HG03558 (cell line): ENCODE measurements around the gene LMAN1L.

Experiments
- ATAC-seq: cut with Tn5 transposase; IDR thresholded peaks from one replicate; pipeline ENCODE4 v1.9.1; 2021; ENCODE audit warnings: moderate number of reproducible peaks; ENCODE audit not compliant: unreplicated experiment; ENCODE audit errors: extremely low read depth

LMAN1L gene

DNA sequence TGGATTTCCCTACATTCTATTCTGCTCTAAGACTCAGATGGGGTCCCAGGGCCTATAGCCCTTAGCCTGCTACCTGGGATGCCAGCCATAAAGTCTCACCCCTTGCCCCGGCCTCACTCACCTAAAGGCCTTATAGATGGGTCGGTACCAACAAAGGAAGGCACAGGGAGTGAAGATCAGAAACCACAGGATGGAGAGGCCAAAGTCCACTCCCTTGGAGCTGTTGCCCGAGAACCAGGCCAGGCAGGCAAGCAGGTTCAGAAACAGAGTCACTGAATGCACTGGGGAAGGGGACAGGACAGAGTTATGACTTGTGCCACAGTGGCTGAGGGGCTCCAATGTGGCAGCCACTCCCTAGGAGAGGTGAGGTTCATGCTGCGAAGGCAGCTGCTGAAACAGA, 37.8 kb downstream of the LMAN1L start:
- no peak for ATAC-seq

DNA sequence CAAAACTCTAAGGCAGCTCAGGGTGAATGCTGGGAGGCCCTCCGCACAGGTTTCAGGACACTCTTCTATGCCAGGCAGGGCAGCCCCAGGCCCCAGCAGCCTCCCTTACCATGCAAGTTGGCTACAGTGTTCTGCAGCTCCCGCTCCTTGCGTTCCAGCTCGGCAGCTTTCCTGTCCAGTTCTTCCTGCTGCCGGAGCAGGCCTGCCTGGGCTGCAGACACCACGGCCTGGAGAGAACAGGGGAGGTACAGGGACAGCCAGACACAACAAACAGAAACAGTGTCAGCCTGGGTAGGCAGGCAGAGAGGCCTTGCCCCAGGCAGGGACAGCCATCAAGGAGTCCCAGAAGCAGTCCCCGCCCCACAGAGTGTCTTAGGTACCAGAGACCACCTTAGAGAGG, 39.3 kb downstream of the LMAN1L start:
- no peak for ATAC-seq

- ATAC-seq: no peak
Measured at GRCh38 chr15:74854453-74855022, 41.9 kb downstream of the LMAN1L start.

DNA sequence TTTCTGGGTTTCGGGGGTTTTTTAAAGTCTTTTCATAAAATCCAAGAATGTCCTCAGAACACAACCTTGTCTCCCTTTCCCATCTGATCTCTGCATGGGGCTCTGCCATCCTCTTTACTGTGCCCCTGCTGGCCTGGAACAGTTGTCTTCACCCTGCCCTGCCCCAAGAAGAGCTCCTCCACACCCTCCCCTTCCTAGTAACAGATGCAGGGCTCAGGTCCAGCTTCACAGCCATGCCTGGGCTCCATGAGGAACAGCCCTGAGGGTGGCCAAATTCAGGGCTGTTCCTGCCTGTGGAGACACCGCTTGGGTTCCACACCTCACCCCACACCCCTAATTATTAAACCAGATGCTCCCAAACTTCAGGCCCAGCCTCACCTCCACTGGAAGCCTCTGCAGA, 43.2 kb downstream of the LMAN1L start:
- no peak for ATAC-seq

GRCh38 chr15:74856537-74856936, 43.9 kb downstream of the LMAN1L start:
- no peak for ATAC-seq

DNA sequence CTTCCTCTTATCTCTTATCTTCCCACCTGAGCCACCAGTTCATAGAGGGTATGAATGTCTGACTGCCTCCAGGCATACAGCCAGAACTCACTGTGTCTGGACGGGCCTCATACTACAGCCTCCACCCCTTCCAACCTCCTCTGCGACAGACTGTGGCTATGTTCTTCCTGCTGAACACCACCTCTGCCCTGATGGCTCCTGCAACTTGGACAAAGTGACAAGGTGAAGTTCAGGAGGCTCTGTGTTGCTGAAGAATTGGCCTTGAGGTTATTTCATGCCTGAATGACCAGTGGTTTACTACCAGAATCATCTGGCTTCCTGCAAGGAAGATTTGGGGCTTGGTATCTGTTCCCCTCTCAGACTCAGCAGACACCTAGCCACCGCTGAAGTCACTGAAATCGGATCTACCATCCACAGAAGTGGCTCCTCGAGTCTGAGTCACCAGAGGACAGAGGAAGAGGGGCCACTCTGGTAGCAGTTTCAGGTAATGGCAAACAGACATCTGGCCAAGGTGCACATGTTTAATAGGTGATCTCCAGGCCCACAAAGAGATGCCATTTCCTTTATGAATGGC, 44.5 kb downstream of the LMAN1L start:
- peak; percentile 61 for ATAC-seq

GRCh38 chr15:74857671-74858368, 45.2 kb downstream of the LMAN1L start:
- no peak for ATAC-seq

DNA sequence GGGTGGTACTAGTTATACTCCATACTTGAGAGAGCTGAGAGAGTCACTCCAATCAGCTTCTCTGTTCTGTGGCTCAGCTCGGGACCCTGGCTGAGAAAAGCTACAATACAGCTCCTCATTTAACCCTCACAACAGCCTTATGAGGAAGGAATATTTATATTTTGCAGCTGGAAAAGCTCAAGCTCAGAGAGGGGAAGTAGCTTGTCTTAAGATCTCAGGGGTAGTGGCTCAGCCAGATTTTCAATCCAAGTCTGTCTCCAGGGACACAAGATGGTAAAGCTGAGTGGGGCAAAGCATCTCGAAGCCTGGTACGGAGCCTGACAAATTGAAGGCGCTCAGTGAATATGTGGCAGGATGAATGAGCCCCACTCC, 45.7 kb downstream of the LMAN1L start:
- no peak for ATAC-seq

DNA sequence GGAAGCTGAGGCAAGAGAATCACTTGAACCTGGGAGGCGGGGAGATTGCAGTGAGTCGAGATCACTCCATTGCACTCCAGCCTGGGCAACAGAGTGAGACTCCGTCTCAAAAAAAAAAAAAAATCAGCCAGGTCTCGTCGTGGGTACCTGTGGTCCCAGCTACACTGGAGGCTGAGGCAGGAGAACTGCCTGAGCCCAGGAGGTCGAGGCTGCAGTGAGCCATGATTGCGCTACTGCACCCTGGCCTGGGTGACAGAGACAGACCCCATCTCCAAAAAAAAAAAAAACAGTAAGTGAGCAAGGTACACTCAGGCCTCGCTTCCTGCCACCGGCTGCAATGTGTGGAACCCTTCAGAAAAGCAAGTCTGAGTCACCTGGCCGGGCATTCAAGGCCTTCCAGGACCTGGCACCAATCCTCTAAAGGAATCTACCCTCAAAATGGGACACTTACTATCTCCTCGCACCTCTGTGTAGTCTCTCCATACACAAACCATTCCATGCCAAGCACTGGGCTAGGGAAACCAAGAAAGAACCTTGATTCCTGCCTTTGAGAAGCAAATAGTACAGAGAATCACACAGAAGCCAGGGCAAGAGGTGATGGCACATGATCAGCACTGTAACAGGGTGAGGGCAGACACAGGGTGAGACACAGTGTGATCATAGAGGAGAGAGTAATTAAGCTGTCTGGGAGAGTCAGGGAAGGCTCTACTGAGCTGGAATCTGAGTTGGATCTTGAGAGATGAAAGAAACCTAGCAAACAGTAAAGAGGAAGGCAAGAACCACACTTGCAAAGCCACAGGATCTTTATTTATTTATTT, 50.8 kb downstream of the LMAN1L start:
- no peak for ATAC-seq

DNA sequence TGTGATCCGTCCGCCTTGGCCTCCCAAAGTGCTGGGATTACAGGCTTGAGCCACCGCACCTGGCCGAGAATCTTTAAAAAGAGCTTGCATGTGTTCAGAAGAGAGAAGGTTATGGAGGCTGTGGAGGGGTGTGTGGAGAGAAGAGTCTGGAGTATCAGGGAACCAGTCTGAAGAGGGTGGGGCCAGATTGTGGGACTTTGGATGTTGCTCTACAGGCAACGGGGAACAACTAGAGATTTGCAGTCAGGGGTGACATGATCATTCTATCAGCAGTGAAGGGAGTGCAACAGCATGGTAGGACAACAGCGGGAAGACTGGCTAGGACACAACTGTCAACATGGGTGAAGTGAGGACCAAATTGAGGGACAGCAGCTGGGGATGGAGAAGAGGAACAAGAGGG, 51.7 kb downstream of the LMAN1L start:
- no peak for ATAC-seq

- ATAC-seq: no peak
Measured at GRCh38 chr15:74865316-74865715, 52.7 kb downstream of the LMAN1L start.

- no peak for ATAC-seq
Measured at GRCh38 chr15:74866090-74866489, 53.5 kb downstream of the LMAN1L start.

GRCh38 chr15:74867466-74868038, 54.9 kb downstream of the LMAN1L start:
- ATAC-seq: no peak

DNA sequence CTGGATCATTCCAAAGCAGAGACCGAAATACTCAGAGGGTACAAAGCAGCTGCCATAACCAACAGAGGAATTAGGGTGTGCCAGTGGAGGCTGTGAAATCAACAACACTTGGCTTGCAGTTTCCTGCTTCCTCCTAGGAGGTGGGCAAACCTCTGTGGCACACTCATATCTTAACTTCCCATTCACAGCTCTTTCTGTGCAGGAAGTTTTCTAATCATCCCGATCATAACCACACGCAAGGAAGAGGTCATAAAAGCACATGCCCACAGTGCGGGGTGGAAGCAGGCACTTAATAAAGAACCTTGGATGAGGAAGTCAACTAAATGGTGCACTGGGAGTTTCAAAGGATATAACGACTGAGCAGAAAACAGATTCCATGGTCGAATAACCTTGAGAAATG, 55.4 kb downstream of the LMAN1L start:
- ATAC-seq: no peak

- no peak for ATAC-seq
Measured at GRCh38 chr15:74869372-74869725, 56.7 kb downstream of the LMAN1L start.

GRCh38 chr15:74869726-74870407, 57.2 kb downstream of the LMAN1L start:
- ATAC-seq: no peak

- no peak for ATAC-seq
Measured at GRCh38 chr15:74870436-74871215, 58.0 kb downstream of the LMAN1L start.

DNA sequence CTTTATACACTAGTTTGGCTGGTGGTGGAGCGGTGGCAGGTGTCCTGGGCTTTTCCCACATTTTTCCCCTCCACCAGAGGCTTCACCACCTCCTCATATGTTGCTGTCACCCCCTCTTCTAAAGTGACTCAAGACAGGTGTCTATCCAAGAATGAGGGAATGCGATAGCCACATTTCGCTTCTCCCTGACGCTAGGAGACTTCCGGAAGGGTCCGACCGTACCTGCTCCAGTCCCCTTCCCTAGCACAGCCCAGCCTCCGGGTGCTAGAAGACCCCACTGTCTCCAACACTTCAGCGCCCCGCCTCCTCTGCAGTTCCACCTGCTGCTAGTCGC, 60.0 kb downstream of the LMAN1L start:
- no peak for ATAC-seq

DNA sequence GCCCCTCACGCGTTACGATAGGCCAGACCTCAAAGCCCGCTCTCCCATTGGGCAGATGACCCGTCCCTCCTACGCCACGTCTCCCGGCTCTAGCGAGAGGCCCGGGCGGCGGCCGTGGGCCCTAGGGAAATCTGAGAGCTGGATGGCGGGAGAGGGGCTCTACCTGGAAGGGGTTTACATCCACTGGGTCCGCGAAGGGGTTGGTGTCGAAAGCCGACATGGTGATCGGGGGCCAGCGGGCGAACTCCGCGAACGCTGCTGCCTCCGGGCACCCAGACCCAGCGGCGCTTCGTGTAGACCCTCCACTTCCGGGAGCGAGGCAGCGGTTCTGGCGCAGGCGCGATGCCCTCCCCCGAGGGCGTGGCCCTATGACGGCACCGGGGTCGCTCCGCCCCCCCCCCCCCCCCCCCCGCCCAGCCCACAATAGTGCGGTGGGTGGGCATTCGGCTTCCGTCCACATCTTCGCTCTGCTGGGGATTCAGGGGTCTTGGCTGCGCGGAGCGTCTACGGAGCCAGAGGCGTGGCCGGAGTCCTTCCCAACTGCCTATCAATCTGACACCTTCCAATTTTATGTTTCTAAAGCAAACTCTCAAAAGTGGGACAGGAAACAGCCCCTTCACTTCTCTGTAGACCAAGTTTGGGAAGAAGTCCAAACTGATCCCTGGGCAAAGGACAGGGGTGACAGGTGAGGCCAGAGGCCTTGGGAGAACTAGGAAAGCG, 60.6 kb downstream of the LMAN1L start, which contains the start of gene SCAMP2:
Gene SCAMP2 (minus strand): TSS at position 330 of the 720 bp plus-strand sequence. CDS start 110 bp downstream, at position 220.
- peak; percentile 38 for ATAC-seq
